RPMI7951 (cell line): Measurements from ENCODE around the gene TRIOBP. TPM values are rescaled to one million over a fixed set of nuclear protein-coding genes. Genes with fewer than 3 reads are reported as not detected.

ENCODE experiments used
- DNase-seq: peaks from one replicate; pipeline ENCODE4 v3.0.0-alpha.2; 2012; ENCODE audit warnings: low read depth
- total RNA-seq: library from RNA; depleted of rRNA; stranded (reverse); fragments of >200 nt; shearing (Covaris generic); gene quantifications from 2 replicates; pipeline ENCODE4 v1.2.3, GENCODE V29; 2014; rRNA removed

The TRIOBP gene
- total RNA-seq, 1 experiment from 2014 or later: 68.2 TPM

- no peak for DNase-seq
Observed at GRCh38 chr22:37823134-37823985, 126.5 kb downstream of the TRIOBP start, which contains the start of gene GALR3. TSS of gene GALR3 (plus strand) at chr22:37823382. CDS start at chr22:37823407, 25 bp downstream.

GRCh38 chr22:37824674-37825641 is 128.1 kb downstream of the TRIOBP start:
- peak; percentile 20 for DNase-seq

Other genes with a start within 250 kb of the TRIOBP start
- not detected in 2 replicates for gene MFNG, start 210.7 kb upstream of the TRIOBP start, total RNA-seq
- 3.5 and 3.6 TPM in 2 replicates for gene CARD10, start 177.6 kb upstream of the TRIOBP start, total RNA-seq
- gene CDC42EP1, start 136.6 kb upstream of the TRIOBP start, total RNA-seq: 18.4 and 19.7 TPM in 2 replicates
- gene LGALS2, start 117.0 kb upstream of the TRIOBP start, total RNA-seq: not detected in 2 replicates
- 29.7 and 31.3 TPM in 2 replicates for gene GGA1, start 88.2 kb upstream of the TRIOBP start, total RNA-seq
- gene SH3BP1, start 57.4 kb upstream of the TRIOBP start, total RNA-seq: 11.3 and 19.9 TPM in 2 replicates
- gene PDXP, start 38.3 kb upstream of the TRIOBP start, total RNA-seq: 14.5 and 16.6 TPM in 2 replicates
- 7,179 and 7,611 TPM in 2 replicates for gene LGALS1, start 21.4 kb upstream of the TRIOBP start, total RNA-seq
- 28.8 and 39.6 TPM in 2 replicates for gene NOL12, start 10.7 kb upstream of the TRIOBP start, total RNA-seq
- 15.1 and 24.4 TPM in 2 replicates for gene GCAT, start 110.9 kb downstream of the TRIOBP start, total RNA-seq
- gene GALR3, start 126.3 kb downstream of the TRIOBP start, total RNA-seq: not detected in 2 replicates
- 26.0 and 26.8 TPM in 2 replicates for gene ANKRD54, start 147.3 kb downstream of the TRIOBP start, total RNA-seq
- gene EIF3L, start 152.4 kb downstream of the TRIOBP start, total RNA-seq: 299 and 374 TPM in 2 replicates
- 8.4 and 12.8 TPM in 2 replicates for gene MICALL1, start 209.2 kb downstream of the TRIOBP start, total RNA-seq